ENCODE measurements around the gene KRTAP3-3.

KRTAP3-3 gene

GRCh38 chr17:40952661-40953060 lies 41.3 kb downstream of the KRTAP3-3 start:
- TF ChIP-seq CTCF (IDR thresholded peaks at IDR 0.05; ENCODE audit: low read depth, low read length) = no peak
- no peak overlapping the region for H3K4me3 ChIP-seq (replicated peaks in 1 of 2; ENCODE audit: low read depth in 2 of 2, low read length in 2 of 2)
- DNase-seq (ENCODE audit: low read depth in 2 of 2) = peak; percentile 34 to 81

GRCh38 chr17:40952154-40952553 lies 41.8 kb downstream of the KRTAP3-3 start:
- TF ChIP-seq CTCF (IDR thresholded peaks at IDR 0.05; ENCODE audit: low read depth, low read length) = no peak
- H3K4me3 ChIP-seq (replicated peaks in 1 of 2; ENCODE audit: low read depth in 2 of 2, low read length in 2 of 2) = no peak overlapping the region
- no peak for DNase-seq (ENCODE audit: low read depth in 2 of 2)

GRCh38 chr17:40951011-40951622 lies 42.8 kb downstream of the KRTAP3-3 start:
- no peak for DNase-seq (ENCODE audit: low read depth in 2 of 2)
- no peak overlapping the region for H3K4me3 ChIP-seq (replicated peaks in 1 of 2; ENCODE audit: low read depth in 2 of 2, low read length in 2 of 2)
- TF ChIP-seq CTCF (IDR thresholded peaks at IDR 0.05; ENCODE audit: low read depth, low read length) = no peak

- no peak for TF ChIP-seq CTCF (IDR thresholded peaks at IDR 0.05; ENCODE audit: low read depth, low read length)
- no peak for DNase-seq (ENCODE audit: low read depth in 2 of 2)
- H3K4me3 ChIP-seq (replicated peaks in 1 of 2; ENCODE audit: low read depth in 2 of 2, low read length in 2 of 2) = no peak overlapping the region
Measured at GRCh38 chr17:40950176-40950575, 43.8 kb downstream of the KRTAP3-3 start.

GRCh38 chr17:40949418-40949817 lies 44.5 kb downstream of the KRTAP3-3 start:
- no peak for DNase-seq (ENCODE audit: low read depth in 2 of 2)
- H3K4me3 ChIP-seq (replicated peaks in 1 of 2; ENCODE audit: low read depth in 2 of 2, low read length in 2 of 2) = no peak overlapping the region
- no peak for TF ChIP-seq CTCF (IDR thresholded peaks at IDR 0.05; ENCODE audit: low read depth, low read length)

- no peak overlapping the region for H3K4me3 ChIP-seq (replicated peaks in 1 of 2; ENCODE audit: low read depth in 2 of 2, low read length in 2 of 2)
- TF ChIP-seq CTCF (IDR thresholded peaks at IDR 0.05; ENCODE audit: low read depth, low read length) = no peak
- DNase-seq (ENCODE audit: low read depth in 2 of 2) = no peak
Measured at GRCh38 chr17:40947929-40948328, 46.0 kb downstream of the KRTAP3-3 start.

- DNase-seq (ENCODE audit: low read depth in 2 of 2) = no peak
- no peak for TF ChIP-seq CTCF (IDR thresholded peaks at IDR 0.05; ENCODE audit: low read depth, low read length)
- no peak overlapping the region for H3K4me3 ChIP-seq (replicated peaks in 1 of 2; ENCODE audit: low read depth in 2 of 2, low read length in 2 of 2)
Measured at GRCh38 chr17:40945414-40945813, 48.5 kb downstream of the KRTAP3-3 start.

Measured in cardiac fibroblast (primary cell).